Trophoblast cell (in vitro differentiated cells and primary cell): ENCODE measurements around the gene AKAP6.

Experiments
- DNase-seq, 2 donors: peaks; one replicate each; pipeline ENCODE4 v3.0.0-alpha.2; 2016
- H2AFZ ChIP-seq: 2 replicates; pipeline ENCODE4 v1.6.1; 2013; ENCODE audit warnings: low read length, moderate library complexity, mild to moderate bottlenecking; ENCODE audit not compliant: insufficient read depth, poor library complexity
- H2AK5ac ChIP-seq: 2 replicates; pipeline ENCODE4 v1.6.1; 2013; ENCODE audit warnings: mild to moderate bottlenecking, low read length
- H2BK120ac ChIP-seq: 2 replicates; pipeline ENCODE4 v1.6.1; 2013; ENCODE audit warnings: low read length, mild to moderate bottlenecking, moderate library complexity; ENCODE audit not compliant: insufficient read depth, poor library complexity
- H2BK12ac ChIP-seq: 2 replicates; pipeline ENCODE4 v1.6.1; 2013; ENCODE audit warnings: mild to moderate bottlenecking, low read length, moderate library complexity
- H2BK5ac ChIP-seq: 2 replicates; pipeline ENCODE4 v1.6.1; 2013; ENCODE audit warnings: low read length, low read depth, moderate library complexity, mild to moderate bottlenecking; ENCODE audit not compliant: poor library complexity
- H3K14ac ChIP-seq: 2 replicates; pipeline ENCODE4 v1.6.1; 2013; ENCODE audit warnings: mild to moderate bottlenecking, low read length
- H3K18ac ChIP-seq: 2 replicates; pipeline ENCODE4 v1.6.1; 2013; ENCODE audit warnings: mild to moderate bottlenecking, low read length
- H3K23ac ChIP-seq: 2 replicates; pipeline ENCODE4 v1.6.1; 2013; ENCODE audit warnings: low read length
- H3K27ac ChIP-seq: 2 replicates; pipeline ENCODE4 v1.5.1; 2013; ENCODE audit warnings: low read depth, mild to moderate bottlenecking, inconsistent platforms, low read length, moderate library complexity
- H3K27me3 ChIP-seq: 2 replicates; pipeline ENCODE4 v1.6.1; 2013; ENCODE audit warnings: inconsistent platforms, mild to moderate bottlenecking, low read length, moderate library complexity; ENCODE audit not compliant: insufficient read depth
- H3K36me3 ChIP-seq, 2 experiments: 1 replicate in 1 of 2; 2 replicates in 1 of 2; pipeline ENCODE4 v1.6.1; 2013; ENCODE audit warnings: low read length in 2 of 2, mild to moderate bottlenecking in 2 of 2, moderate library complexity in 1 of 2; ENCODE audit not compliant: insufficient read depth in 2 of 2, control insufficient read depth in 1 of 2
- H3K4ac ChIP-seq: 2 replicates; pipeline ENCODE4 v1.6.1; 2013; ENCODE audit warnings: low read depth, mild to moderate bottlenecking, low read length, moderate library complexity
- H3K4me1 ChIP-seq, 2 experiments: 1 replicate in 1 of 2; 2 replicates in 1 of 2; pipeline ENCODE4 v1.6.1; 2013; ENCODE audit warnings: low read length in 2 of 2, mild to moderate bottlenecking in 2 of 2, moderate library complexity in 1 of 2; ENCODE audit not compliant: insufficient read depth in 2 of 2, control insufficient read depth in 1 of 2
- H3K4me2 ChIP-seq: 2 replicates; pipeline ENCODE4 v1.6.1; 2013; ENCODE audit warnings: inconsistent platforms, mild to moderate bottlenecking, low read length, moderate library complexity
- H3K4me3 ChIP-seq: 2 replicates; pipeline ENCODE4 v1.5.1; 2013; ENCODE audit warnings: mild to moderate bottlenecking, low read depth, low read length, inconsistent platforms
- H3K79me1 ChIP-seq: one replicate; pipeline ENCODE4 v1.6.1; 2013; ENCODE audit warnings: low read length
- H3K79me2 ChIP-seq: 2 replicates; pipeline ENCODE4 v1.6.1; 2013; ENCODE audit warnings: low read length, mild to moderate bottlenecking; ENCODE audit not compliant: control insufficient read depth, insufficient read depth, poor library complexity
- H3K9ac ChIP-seq: 2 replicates; pipeline ENCODE4 v1.6.1; 2013; ENCODE audit warnings: mild to moderate bottlenecking, low read length
- H3K9me3 ChIP-seq: 2 replicates; pipeline ENCODE4 v1.6.1; 2013; ENCODE audit warnings: low read depth, mild to moderate bottlenecking, control low read depth, inconsistent platforms, low read length; ENCODE audit not compliant: insufficient read depth
- H4K12ac ChIP-seq: 2 replicates; pipeline ENCODE4 v1.6.1; 2013; ENCODE audit warnings: low read depth, mild to moderate bottlenecking, low read length, moderate library complexity
- H4K8ac ChIP-seq: 2 replicates; pipeline ENCODE4 v1.6.1; 2013; ENCODE audit warnings: low read depth, mild to moderate bottlenecking, low read length, moderate library complexity
- H4K91ac ChIP-seq: one replicate; pipeline ENCODE4 v1.6.1; 2013; ENCODE audit warnings: low read depth, mild to moderate bottlenecking, low read length, moderate library complexity
- WGBS: extraction: QIAGEN DNeasy Blood & Tissue Kit; methylation state at CpG from one replicate; pipeline ENCODE4 v1.1.7; 2013; ENCODE audit warnings: missing lambda C conversion rate; ENCODE audit not compliant: insufficient read length, insufficient coverage; ENCODE audit errors: extremely low coverage; 5-methylcytosine and 5-hydroxymethylcytosine counted together

AKAP6 gene

GRCh38 chr14:32814721-32815120, 485.6 kb downstream of the AKAP6 start:
- Histone ChIP-seq H4K12ac (no peak overlapping the region), H4K91ac (no peak overlapping the region), H4K8ac (no peak overlapping the region), H3K18ac (no peak overlapping the region), H2AFZ (no peak overlapping the region), H2BK5ac (no peak overlapping the region), H3K14ac (no peak overlapping the region), H3K79me1 (no peaks in the 10 kb centered on the region), H3K4me3 (no peak overlapping the region), H3K36me3 (no peaks in the 10 kb centered on the region), H3K4me1 (no peaks in the 10 kb centered on the region), H2BK12ac (no peak overlapping the region), H3K4ac (no peak overlapping the region), H2AK5ac (no peak overlapping the region), H3K27ac (no peak overlapping the region), H3K79me2 (no peaks in the 10 kb centered on the region), H3K9ac (no peak overlapping the region), H3K23ac (no peak overlapping the region), H2BK120ac (no peak overlapping the region), H3K9me3 (no peaks in the 10 kb centered on the region), H3K27me3 (no peaks in the 10 kb centered on the region), H3K4me2 (no peak overlapping the region)
- DNase-seq, result no peak
- no CpG with 5 or more reads among the region's 1 CpG for WGBS

GRCh38 chr14:32816588-32816987, 487.5 kb downstream of the AKAP6 start:
- Histone ChIP-seq H3K36me3 (no peaks in the 10 kb centered on the region), H4K91ac (no peak overlapping the region), H3K9me3 (no peaks in the 10 kb centered on the region), H3K14ac (no peak overlapping the region), H3K27ac (no peak overlapping the region), H4K12ac (no peak overlapping the region), H3K27me3 (no peaks in the 10 kb centered on the region), H3K4me1 (no peaks in the 10 kb centered on the region), H3K4me3 (no peak overlapping the region), H3K4ac (no peak overlapping the region), H3K4me2 (no peak overlapping the region), H3K18ac (no peak overlapping the region), H3K79me1 (no peaks in the 10 kb centered on the region), H2AFZ (no peak overlapping the region), H2BK12ac (no peak overlapping the region), H4K8ac (no peak overlapping the region), H3K9ac (no peak overlapping the region), H2BK5ac (no peak overlapping the region), H2BK120ac (no peak overlapping the region), H3K79me2 (no peaks in the 10 kb centered on the region), H2AK5ac (no peak overlapping the region), H3K23ac (no peak overlapping the region)
- no peak for DNase-seq

- Histone ChIP-seq H3K36me3 (no peaks in the 10 kb centered on the region), H3K27ac (no peak overlapping the region), H3K27me3 (no peaks in the 10 kb centered on the region), H3K4me1 (no peaks in the 10 kb centered on the region), H2BK120ac (no peak overlapping the region), H4K12ac (no peak overlapping the region), H3K23ac (no peak overlapping the region), H3K4me2 (no peak overlapping the region), H4K8ac (no peak overlapping the region), H3K9me3 (no peaks in the 10 kb centered on the region), H2BK5ac (no peak overlapping the region), H3K9ac (no peak overlapping the region), H2AFZ (no peak overlapping the region), H2BK12ac (no peak overlapping the region), H3K79me2 (no peaks in the 10 kb centered on the region), H3K14ac (no peak overlapping the region), H3K79me1 (no peaks in the 10 kb centered on the region), H3K4ac (no peak overlapping the region), H3K4me3 (no peak overlapping the region), H4K91ac (no peak overlapping the region), H3K18ac (no peak overlapping the region), H2AK5ac (no peak overlapping the region)
- no peak for DNase-seq
- no CpG with 5 or more reads among the region's 2 CpGs for WGBS
These were observed 488.7 kb downstream of the AKAP6 start for GRCh38 chr14:32817780-32818179.

DNA sequence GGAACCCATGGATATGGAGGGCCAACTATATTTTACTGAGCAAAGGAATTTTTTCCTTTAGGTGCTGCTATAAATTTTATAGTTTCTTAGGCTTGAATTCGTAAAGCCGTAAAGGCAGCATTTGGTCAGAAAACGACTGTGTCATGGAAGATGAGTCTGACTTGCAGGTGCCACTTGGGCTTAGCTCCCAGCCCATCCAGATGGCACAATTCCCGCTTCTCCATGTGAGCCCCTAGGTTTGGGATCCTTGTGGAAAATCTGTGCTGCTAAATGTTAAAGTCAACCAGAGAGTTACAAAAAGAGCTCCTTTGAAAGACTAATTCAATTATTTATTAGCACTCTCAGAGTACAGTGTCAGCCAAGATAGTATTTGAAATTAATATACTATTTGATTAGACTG, 489.5 kb downstream of the AKAP6 start:
- H3K4ac ChIP-seq, result no peak overlapping the region
- no peak overlapping the region for H2BK120ac ChIP-seq
- no peak overlapping the region for H3K4me3 ChIP-seq
- H3K79me2 ChIP-seq, result no peaks in the 10 kb centered on the region
- H4K12ac ChIP-seq, result no peak overlapping the region
- DNase-seq, result no peak
- H4K91ac ChIP-seq, result no peak overlapping the region
- no peak overlapping the region for H2AK5ac ChIP-seq
- H3K4me1 ChIP-seq, result no peaks in the 10 kb centered on the region
- H3K18ac ChIP-seq, result no peak overlapping the region
- no peak overlapping the region for H3K9ac ChIP-seq
- no peak overlapping the region for H4K8ac ChIP-seq
- H3K36me3 ChIP-seq, result no peaks in the 10 kb centered on the region
- H3K79me1 ChIP-seq, result no peaks in the 10 kb centered on the region
- no peak overlapping the region for H3K14ac ChIP-seq
- no peak overlapping the region for H3K27ac ChIP-seq
- no peaks in the 10 kb centered on the region for H3K9me3 ChIP-seq
- no peak overlapping the region for H3K23ac ChIP-seq
- H2BK5ac ChIP-seq, result no peak overlapping the region
- WGBS, result no CpG with 5 or more reads among the region's 4 CpGs
- H2AFZ ChIP-seq, result no peak overlapping the region
- H2BK12ac ChIP-seq, result no peak overlapping the region
- H3K4me2 ChIP-seq, result no peak overlapping the region
- H3K27me3 ChIP-seq, result no peaks in the 10 kb centered on the region

DNA sequence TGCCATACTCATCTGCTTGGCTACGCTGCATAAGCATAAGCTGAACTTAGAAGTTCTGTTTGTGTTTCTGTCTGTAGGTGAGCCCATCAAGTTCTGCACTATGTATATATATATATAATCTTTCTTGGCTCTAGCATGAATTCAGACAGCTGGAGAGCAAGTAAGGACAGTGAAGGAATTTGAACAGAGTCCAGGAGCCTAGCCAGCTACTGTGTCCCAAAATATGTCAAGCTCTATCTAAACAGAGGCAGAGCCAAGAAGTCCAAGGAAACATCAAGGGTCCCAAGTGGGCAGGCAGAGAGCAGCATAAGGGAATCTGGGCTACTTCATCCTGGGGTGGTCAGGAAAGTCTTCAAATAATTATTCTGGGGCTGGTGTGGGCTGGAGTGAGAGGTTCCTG, 491.1 kb downstream of the AKAP6 start:
- Histone ChIP-seq H3K36me3 (no peaks in the 10 kb centered on the region), H3K27me3 (no peaks in the 10 kb centered on the region), H3K27ac (no peak overlapping the region), H3K14ac (no peak overlapping the region), H4K91ac (no peak overlapping the region), H3K4me3 (no peak overlapping the region), H2BK5ac (no peak overlapping the region), H2AK5ac (no peak overlapping the region), H2BK120ac (no peak overlapping the region), H3K4me1 (no peaks in the 10 kb centered on the region), H3K79me1 (no peaks in the 10 kb centered on the region), H2AFZ (no peak overlapping the region), H3K79me2 (no peaks in the 10 kb centered on the region), H3K18ac (no peak overlapping the region), H4K12ac (no peak overlapping the region), H3K23ac (no peak overlapping the region), H4K8ac (no peak overlapping the region), H3K9ac (no peak overlapping the region), H3K4ac (no peak overlapping the region), H3K4me2 (no peak overlapping the region), H2BK12ac (no peak overlapping the region), H3K9me3 (no peaks in the 10 kb centered on the region)
- DNase-seq, result no peak
- WGBS, result no CpG with 5 or more reads among the region's 1 CpG
